ENCODE data around the gene OR5L1.

Gene OR5L1

DNA sequence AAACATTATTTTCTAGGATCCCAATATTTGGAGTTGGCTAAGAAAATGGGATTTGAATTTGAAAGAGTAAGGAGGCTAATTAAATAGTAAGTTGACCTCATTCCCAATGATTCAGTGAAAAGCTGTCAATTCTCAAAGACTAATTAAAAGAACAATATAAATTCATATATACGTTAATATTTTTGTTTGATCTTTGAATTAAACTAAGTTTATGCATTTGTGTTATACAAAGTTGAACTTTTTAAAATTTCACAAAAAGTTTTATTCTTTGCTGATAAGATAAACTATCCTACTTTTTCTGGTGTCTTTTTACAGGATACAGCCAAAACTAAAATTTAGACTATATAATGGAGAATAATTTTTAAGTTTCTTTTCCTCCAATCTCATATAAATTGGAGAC lies at the start of gene OR5L1:
OR5L1 (plus strand) TSS at position 301 of the 400 bp plus-strand sequence. CDS start 100 bp downstream, outside the sequence.
- in situ Hi-C loops (cut with HindIII; ENCODE audit: low pct_ligation_motif_present, low pct_unique_long_range_greater_than_20kb, low sequenced_read_pairs): no loop called here
- no peak for DNase-seq

DNA sequence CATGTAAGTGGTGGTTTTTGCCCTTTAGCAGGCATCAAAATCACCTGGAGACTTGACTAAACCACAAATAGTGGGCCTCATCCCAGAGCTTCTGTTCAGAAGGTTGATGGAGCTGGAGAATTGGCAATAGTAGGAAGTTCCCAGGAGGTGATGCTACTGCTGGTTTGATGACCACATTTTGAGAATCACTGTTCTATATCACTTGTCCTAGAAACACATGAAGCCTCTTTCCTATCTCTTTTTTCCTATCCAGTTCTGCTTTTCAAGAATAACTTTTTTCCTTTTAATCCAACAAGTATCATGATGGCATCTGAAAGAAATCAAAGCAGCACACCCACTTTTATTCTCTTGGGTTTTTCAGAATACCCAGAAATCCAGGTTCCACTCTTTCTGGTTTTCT lies 38.0 kb upstream of the OR5L1 start, which contains the start of gene OR5D13:
OR5D13 (plus strand) TSS at position 301 of the 400 bp plus-strand sequence; CDS start at position 301, 0 bp downstream.
- in situ Hi-C loops (cut with HindIII; ENCODE audit: low pct_ligation_motif_present, low pct_unique_long_range_greater_than_20kb, low sequenced_read_pairs): no loop called here
- no peak for DNase-seq

DNA sequence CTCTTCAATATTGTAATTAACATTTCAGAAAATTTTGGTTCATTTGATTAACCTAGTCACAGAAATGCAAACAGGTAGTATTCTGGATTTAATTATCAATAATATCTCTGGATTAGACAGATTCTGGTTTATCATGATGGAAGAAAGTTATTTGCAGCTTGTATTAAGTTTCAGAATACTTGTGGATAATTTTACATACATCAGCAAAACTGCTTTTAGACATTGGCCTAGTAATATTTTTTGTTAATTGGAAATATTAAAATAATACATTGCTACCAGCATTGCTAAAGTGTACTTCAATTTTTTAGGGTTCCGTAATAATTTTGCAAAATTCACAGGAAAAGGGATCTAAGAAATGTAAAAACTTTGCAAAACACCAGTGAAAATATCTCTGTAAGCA lies 19.6 kb upstream of the OR5L1 start:
- in situ Hi-C loops (cut with HindIII; ENCODE audit: low pct_ligation_motif_present, low pct_unique_long_range_greater_than_20kb, low sequenced_read_pairs): no loop called here

GRCh38 chr11:55793321-55793720 lies 17.8 kb upstream of the OR5L1 start:
- in situ Hi-C loops (cut with HindIII; ENCODE audit: low pct_ligation_motif_present, low pct_unique_long_range_greater_than_20kb, low sequenced_read_pairs): no loop called here
- DNase-seq: no peak

More for the DNA sequence above, 19.6 kb upstream of the OR5L1 start:
- DNase-seq: no peak

GRCh38 chr11:55795256-55795655 lies 15.9 kb upstream of the OR5L1 start, which contains the start of gene OR5D14:
OR5D14 (plus strand) TSS chr11:55795556; CDS start chr11:55795556, 0 bp downstream.
- in situ Hi-C loops (cut with HindIII; ENCODE audit: low pct_ligation_motif_present, low pct_unique_long_range_greater_than_20kb, low sequenced_read_pairs): no loop called here
- DNase-seq: no peak

DNA sequence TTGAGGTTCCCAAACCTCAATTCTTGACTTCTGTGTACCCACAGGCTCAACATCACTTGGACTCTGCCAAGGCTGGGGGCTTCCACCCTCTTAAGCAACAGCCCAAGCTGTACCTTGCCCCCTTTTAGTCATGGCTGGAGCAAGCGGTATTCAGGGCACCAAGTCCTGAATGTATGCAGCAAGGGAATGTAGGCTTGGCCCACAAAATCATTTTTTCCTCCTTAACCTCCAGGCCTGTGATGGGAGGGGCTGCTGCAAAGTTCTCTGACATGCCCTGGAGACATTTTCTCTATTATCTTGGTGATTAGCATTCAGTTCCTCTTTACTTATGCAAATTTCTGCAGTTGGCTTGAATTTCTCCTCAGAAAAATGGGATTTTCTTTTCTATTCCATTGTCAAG lies 4.9 kb upstream of the OR5L1 start:
- no peak for DNase-seq
- in situ Hi-C loops (cut with HindIII; ENCODE audit: low pct_ligation_motif_present, low pct_unique_long_range_greater_than_20kb, low sequenced_read_pairs): no loop called here

DNA sequence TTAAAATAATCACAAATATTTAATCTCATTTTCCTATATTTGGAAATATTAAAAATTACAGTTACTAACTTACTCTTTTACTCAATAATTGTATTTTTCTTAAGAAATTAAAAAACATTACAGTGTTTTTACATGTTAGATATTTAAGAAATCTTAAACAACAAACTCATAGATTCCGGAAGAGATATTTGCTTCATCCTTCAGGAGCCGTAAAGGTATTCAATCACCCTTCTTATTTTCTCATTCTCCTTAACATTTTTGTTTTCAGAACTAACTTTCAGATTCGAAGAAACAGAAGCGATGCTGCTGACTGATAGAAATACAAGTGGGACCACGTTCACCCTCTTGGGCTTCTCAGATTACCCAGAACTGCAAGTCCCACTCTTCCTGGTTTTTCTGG lies 8.2 kb downstream of the OR5L1 start, which contains the start of gene OR5D18:
OR5D18 (plus strand) TSS at position 301 of the 400 bp plus-strand sequence; CDS start at position 301, 0 bp downstream.
- DNase-seq: no peak
- in situ Hi-C loops (cut with HindIII; ENCODE audit: low pct_ligation_motif_present, low pct_unique_long_range_greater_than_20kb, low sequenced_read_pairs): no loop called here

GRCh38 chr11:55826919-55827318 lies 15.8 kb downstream of the OR5L1 start, which contains the start of gene OR5L2:
OR5L2 (plus strand) TSS chr11:55827219; CDS start chr11:55827219, 0 bp downstream.
- in situ Hi-C loops (cut with HindIII; ENCODE audit: low pct_ligation_motif_present, low pct_unique_long_range_greater_than_20kb, low sequenced_read_pairs): no loop called here
- no peak for DNase-seq

DNA sequence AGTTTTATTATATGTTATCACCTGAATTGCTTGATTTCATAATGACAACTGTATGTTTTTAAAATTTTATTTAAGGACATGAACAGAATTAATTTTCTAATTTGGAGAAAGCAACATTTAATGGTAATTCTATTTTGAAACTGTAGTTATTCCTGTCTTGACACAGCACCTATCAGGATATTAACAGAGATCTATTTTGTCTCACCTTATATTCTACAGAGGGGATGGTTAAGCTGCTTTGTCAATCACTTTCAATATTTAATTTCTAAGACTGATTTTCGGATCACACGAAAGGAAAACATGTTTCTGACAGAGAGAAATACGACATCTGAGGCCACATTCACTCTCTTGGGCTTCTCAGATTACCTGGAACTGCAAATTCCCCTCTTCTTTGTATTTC lies 27.3 kb downstream of the OR5L1 start, which contains the start of gene OR5D16:
OR5D16 (plus strand) TSS at position 301 of the 400 bp plus-strand sequence; CDS start at position 301, 0 bp downstream.
- in situ Hi-C loops (cut with HindIII; ENCODE audit: low pct_ligation_motif_present, low pct_unique_long_range_greater_than_20kb, low sequenced_read_pairs): no loop called here
- no peak for DNase-seq

DNA sequence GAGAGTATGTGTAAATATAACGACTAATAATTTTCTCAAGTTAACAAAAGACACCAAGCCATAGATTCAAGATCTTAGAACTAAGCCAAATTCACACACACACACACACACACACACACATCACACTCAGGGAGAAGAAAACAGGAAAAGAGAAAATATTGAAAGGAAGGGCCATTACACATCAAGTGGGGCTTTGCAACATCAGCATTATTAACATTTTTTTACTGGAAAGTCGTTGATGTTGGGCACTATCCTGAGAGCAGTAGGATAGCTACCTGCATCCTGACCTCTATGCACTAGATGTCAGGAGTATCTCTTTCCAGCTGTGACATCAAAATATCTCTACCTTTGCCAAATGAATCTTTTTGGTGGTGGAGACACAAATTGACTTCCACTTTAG lies 36.3 kb downstream of the OR5L1 start:
- DNase-seq: no peak
- in situ Hi-C loops (cut with HindIII; ENCODE audit: low pct_ligation_motif_present, low pct_unique_long_range_greater_than_20kb, low sequenced_read_pairs): no loop called here

DNA sequence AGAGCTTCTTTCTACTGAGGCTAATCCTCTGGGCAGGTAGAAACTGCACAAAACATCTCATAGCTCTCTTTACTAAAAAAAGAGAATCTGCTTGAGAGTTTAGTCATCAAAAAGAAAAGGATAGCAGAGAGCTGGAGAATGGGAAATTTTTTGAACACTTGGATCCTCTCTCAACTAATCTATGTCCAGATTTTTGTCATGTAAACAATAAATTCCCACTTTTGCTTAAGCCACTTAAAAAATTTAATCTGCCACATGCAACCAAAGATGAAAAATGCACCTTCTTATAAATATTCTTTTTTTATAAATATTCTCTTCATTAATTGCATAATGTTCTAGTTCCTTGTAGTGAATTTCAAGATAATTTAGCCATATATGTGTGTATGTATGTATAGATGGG lies 37.9 kb downstream of the OR5L1 start:
- no peak for DNase-seq
- in situ Hi-C loops (cut with HindIII; ENCODE audit: low pct_ligation_motif_present, low pct_unique_long_range_greater_than_20kb, low sequenced_read_pairs): no loop called here

DNA sequence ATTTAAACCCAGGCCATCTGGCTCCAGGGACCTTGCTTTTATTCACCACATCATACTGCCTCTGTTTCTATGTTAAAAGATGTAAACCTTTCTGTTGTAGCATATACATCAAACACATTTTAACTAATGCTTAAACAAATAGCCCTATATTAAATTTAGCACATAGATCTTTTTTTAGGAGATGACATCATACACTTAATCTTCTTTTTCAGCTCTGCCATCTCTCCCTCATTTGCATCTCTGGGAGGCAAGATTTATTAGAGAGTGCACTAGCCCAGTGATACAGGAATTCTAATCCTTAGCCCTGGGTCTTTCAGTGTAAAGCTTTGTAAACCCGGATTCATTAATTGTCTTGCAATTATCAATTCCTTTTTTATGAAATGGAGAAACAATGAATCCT lies 41.0 kb downstream of the OR5L1 start:
- DNase-seq: no peak
- in situ Hi-C loops (cut with HindIII; ENCODE audit: low pct_ligation_motif_present, low pct_unique_long_range_greater_than_20kb, low sequenced_read_pairs): no loop called here

DNA sequence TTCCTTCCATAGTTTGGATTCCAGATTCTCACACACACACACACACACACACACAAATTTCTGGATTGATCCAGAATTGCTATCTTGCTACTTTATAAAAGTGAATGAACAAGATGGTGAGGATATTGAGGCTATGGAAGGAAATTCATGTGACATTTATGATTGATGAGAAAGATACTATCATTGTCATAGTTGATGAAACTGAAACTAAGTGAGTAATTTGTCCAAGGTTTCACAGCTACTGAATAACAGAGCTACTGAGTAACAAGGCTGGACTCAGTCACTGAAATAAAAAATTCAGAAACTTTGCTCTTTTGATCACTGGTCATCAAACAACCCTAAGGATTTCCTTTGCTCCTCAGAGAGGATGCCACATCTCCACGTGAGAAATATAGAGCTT lies 43.5 kb downstream of the OR5L1 start:
- in situ Hi-C loops (cut with HindIII; ENCODE audit: low pct_ligation_motif_present, low pct_unique_long_range_greater_than_20kb, low sequenced_read_pairs): no loop called here
- no peak for DNase-seq
